Suprapubic skin (tissue), 4 donors: Measurements from ENCODE around the gene MLPH.

ENCODE experiments used
- CTCF ChIP-seq, 2 donors: fragments of 200-600 bp in 1 of 2; fragments of 450-650 bp in 1 of 2; sonication (generic) in 1 of 2; IDR thresholded peaks; one replicate each; pipeline ENCODE4 v1.5.1; 2016 to 2019; ENCODE audit warnings: antibody characterized with exemption in 2 of 2, mild to moderate bottlenecking in 1 of 2, moderate library complexity in 1 of 2
- EP300 ChIP-seq: sonication (generic); formaldehyde crosslinking; IDR thresholded peaks from one replicate; pipeline ENCODE4 v1.6.1; 2017; ENCODE audit warnings: antibody characterized with exemption
- POLR2A ChIP-seq, 2 donors: fragments of 450-650 bp; IDR thresholded peaks; one replicate each; pipeline ENCODE4 v1.6.1; 2017; ENCODE audit warnings: antibody characterized with exemption in 2 of 2, mild to moderate bottlenecking in 2 of 2, moderate library complexity in 2 of 2
- POLR2AphosphoS5 ChIP-seq, 3 donors: sonication (generic); formaldehyde crosslinking; IDR thresholded peaks; one replicate each; pipeline ENCODE4 v1.6.1; 2017; ENCODE audit warnings: antibody characterized with exemption in 3 of 3

DNA sequence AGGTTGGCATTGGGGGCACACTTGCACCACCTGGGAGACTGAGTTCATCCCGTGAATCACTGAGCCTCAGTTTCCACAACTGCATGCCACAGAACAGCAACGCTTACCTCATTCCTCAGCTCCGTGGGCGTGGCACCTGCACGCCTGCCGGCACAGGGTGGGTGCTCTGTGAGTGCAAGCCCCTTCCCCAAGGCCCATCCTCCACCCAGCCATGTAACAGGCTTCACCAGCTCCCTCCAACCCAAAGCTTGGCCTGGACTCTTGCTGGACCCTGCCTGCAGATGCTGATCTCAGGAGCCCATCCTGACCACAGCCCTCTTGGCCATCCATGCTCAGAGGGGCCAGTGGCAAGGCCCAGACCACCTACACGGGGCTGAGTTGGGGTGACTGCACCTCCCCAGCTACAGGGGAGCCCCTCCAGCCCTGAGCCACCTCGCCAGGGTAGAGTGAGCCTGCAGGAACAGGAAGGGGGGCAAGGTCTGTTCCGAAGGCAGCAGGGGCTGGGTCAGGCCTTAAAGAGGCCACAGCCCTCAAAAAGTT lies 81.1 kb downstream of the MLPH start:
- no peak for TF ChIP-seq CTCF (IDR thresholded peaks at IDR 0.05)
- no peak for TF ChIP-seq POLR2A (IDR thresholded peaks at IDR 0.05)
- TF ChIP-seq EP300, result no peak
- TF ChIP-seq POLR2AphosphoS5 (IDR thresholded peaks at IDR 0.05), result no peak
